ENCODE measurements around the gene KANK4.
"Not testable (repeated sequence)": the region's sequence is repeated elsewhere in the genome, so short reads cannot be mapped to it uniquely, and the experiment has no call there.

Gene KANK4

GRCh38 chr1:62221171-62221570 lies 98.1 kb downstream of the KANK4 start:
- TF ChIP-seq CTCF (IDR thresholded peaks at IDR 0.05; ENCODE audit: borderline replicate concordance, control extremely low read depth, extremely low read depth, insufficient read depth, missing control alignments), result no peak
- in situ Hi-C loops (cut with MboI; ENCODE audit: low sequenced_read_pairs, unreplicated experiment), result no loop called here
- no peak for DNase-seq (ENCODE audit: low spot score)

DNA sequence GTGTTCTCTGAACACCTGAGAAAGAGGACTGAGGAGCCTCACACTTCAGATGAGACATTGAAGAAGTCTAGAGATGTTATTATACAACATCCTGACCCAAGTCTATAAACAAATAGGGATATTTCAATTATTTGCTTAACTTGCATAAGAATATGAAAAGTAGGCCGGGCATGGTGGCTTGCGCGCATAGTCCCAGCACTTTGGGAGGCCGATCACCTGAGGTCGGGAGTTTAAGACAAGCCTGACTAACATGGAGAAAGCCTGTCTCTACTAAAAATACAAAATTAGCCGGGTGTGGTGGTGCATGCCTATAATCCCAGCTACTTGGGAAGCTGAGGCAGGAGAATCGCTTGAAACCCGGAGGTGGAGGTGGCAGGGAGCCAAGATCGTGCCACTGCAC lies 98.8 kb downstream of the KANK4 start:
- DNase-seq (ENCODE audit: low spot score); in situ Hi-C loops (cut with MboI; ENCODE audit: low sequenced_read_pairs, unreplicated experiment): not testable (repeated sequence)

- no peak for TF ChIP-seq CTCF (IDR thresholded peaks at IDR 0.05; ENCODE audit: borderline replicate concordance, control extremely low read depth, extremely low read depth, insufficient read depth, missing control alignments)
- in situ Hi-C loops (cut with MboI; ENCODE audit: low sequenced_read_pairs, unreplicated experiment), result no loop called here
- DNase-seq (ENCODE audit: low spot score), result no peak
These were observed 100.6 kb downstream of the KANK4 start for GRCh38 chr1:62218604-62219003.

DNA sequence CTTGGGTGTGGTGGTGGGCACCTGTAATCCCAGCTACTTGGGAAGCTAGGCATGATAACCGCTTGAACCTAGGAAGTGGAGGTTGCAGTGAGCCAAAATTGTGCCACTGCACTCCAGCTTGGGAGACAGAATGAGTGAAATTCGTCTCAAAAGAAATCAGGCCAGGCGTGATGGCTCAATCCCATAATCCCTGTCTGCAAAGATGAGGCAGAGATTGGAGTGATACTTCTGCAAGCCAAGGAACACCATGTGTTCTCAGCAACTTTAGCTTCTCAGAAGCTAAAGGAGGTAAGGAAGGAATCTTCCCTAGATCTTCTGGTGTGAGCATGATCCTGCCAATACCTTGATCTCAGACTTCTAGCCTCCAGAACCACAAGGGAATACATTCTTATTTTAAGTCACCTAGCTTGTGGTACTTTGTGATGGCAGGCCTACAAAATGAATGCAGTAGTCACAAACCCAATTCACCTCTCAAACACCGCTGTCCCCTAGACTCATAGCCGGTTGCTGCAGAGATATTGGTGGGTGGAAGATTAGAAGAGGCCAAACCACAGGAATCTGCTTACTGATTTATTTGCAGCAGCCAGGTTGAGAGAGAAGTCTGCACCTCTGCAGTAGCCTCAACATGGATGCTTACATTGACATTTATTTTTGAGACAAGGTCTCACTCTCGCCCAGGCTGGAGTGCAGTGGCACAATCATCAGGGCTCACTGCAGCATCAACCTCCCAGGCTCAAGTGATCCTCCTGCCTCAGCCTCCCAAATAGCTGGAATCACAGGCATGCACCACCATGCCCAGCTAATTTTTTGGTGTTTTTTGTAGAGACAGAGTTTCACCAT lies 105.9 kb downstream of the KANK4 start:
- in situ Hi-C loops (cut with MboI; ENCODE audit: low sequenced_read_pairs, unreplicated experiment), result no loop called here
- no peak for DNase-seq (ENCODE audit: low spot score)

DNA sequence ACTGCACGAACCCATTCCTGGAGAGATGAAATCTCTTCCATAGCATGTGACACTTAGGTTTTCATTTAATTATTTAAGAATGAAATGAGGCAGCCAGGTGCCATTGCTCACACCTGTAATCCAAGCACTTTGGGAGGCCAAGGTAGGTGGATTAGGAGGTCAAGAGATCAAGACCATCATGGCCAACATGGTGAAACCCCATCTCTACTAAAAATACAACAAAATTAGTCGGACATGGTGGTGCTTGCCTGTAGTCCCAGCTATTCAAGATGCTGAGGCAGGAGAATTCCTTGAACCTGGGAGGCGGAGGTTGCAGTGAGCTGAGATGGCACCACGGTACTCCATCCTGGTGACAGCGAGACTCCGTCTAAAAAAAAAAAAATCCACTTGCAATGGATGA lies 106.8 kb downstream of the KANK4 start:
- DNase-seq (ENCODE audit: low spot score), result no peak
- in situ Hi-C loops (cut with MboI; ENCODE audit: low sequenced_read_pairs, unreplicated experiment), result no loop called here
- no peak for TF ChIP-seq CTCF (IDR thresholded peaks at IDR 0.05; ENCODE audit: borderline replicate concordance, control extremely low read depth, extremely low read depth, insufficient read depth, missing control alignments)

More for the DNA sequence above, 105.9 kb downstream of the KANK4 start:
- no peak for TF ChIP-seq CTCF (IDR thresholded peaks at IDR 0.05; ENCODE audit: borderline replicate concordance, control extremely low read depth, extremely low read depth, insufficient read depth, missing control alignments)

GRCh38 chr1:62210960-62211359 lies 108.3 kb downstream of the KANK4 start:
- no peak for TF ChIP-seq CTCF (IDR thresholded peaks at IDR 0.05; ENCODE audit: borderline replicate concordance, control extremely low read depth, extremely low read depth, insufficient read depth, missing control alignments)
- in situ Hi-C loops (cut with MboI; ENCODE audit: low sequenced_read_pairs, unreplicated experiment), result no loop called here
- DNase-seq (ENCODE audit: low spot score), result no peak

DNA sequence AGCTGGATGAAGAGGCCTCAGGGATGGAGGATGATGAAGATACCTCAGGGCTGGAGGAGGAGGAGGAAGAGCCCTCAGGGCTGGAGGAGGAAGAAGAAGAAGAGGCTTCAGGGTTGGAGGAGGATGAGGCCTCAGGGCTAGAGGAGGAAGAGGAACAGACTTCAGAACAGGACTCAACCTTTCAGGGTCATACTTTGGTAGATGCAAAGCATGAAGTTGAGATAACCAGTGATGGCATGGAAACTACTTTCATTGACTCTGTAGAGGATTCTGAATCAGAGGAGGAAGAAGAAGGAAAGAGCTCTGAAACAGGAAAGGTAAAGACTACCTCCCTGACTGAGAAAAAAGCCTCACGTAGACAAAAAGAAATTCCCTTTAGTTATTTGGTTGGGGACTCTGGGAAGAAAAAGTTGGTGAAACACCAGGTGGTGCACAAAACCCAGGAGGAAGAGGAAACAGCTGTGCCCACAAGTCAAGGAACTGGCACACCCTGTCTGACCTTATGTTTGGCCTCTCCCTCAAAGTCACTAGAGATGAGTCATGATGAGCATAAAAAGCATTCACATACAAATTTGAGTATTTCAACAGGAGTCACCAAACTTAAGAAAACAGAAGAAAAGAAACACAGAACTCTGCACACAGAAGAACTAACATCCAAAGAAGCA lies 109.2 kb downstream of the KANK4 start:
- in situ Hi-C loops (cut with MboI; ENCODE audit: low sequenced_read_pairs, unreplicated experiment), result no loop called here
- no peak for TF ChIP-seq CTCF (IDR thresholded peaks at IDR 0.05; ENCODE audit: borderline replicate concordance, control extremely low read depth, extremely low read depth, insufficient read depth, missing control alignments)
- no peak for DNase-seq (ENCODE audit: low spot score)

Measured in GM13976 (cell line).